Measurements from ENCODE around the gene BMP10.

BMP10 gene

GRCh38 chr2:68853035-68853434 lies 18.2 kb downstream of the BMP10 start:
- no peak overlapping the region for H3K4me3 ChIP-seq (ENCODE audit: low read length)
- no peak for TF ChIP-seq CTCF (conservative IDR thresholded peaks at IDR 0.05; ENCODE audit: low read length)
- DNase-seq (ENCODE audit: low read depth), result peak; percentile 22

GRCh38 chr2:68850524-68850923 lies 20.7 kb downstream of the BMP10 start:
- TF ChIP-seq CTCF (conservative IDR thresholded peaks at IDR 0.05; ENCODE audit: low read length), result no peak
- no peak for DNase-seq (ENCODE audit: low read depth)
- no peak overlapping the region for H3K4me3 ChIP-seq (ENCODE audit: low read length)

- no peak for DNase-seq (ENCODE audit: low read depth)
- TF ChIP-seq CTCF (conservative IDR thresholded peaks at IDR 0.05; ENCODE audit: low read length), result no peak
- no peak overlapping the region for H3K4me3 ChIP-seq (ENCODE audit: low read length)
These were observed 21.6 kb downstream of the BMP10 start for GRCh38 chr2:68849579-68850030.

GRCh38 chr2:68847751-68848150 lies 23.4 kb downstream of the BMP10 start:
- no peak for DNase-seq (ENCODE audit: low read depth)

GRCh38 chr2:68846091-68846490 lies 25.1 kb downstream of the BMP10 start:
- DNase-seq (ENCODE audit: low read depth), result no peak
- no peak for TF ChIP-seq CTCF (conservative IDR thresholded peaks at IDR 0.05; ENCODE audit: low read length)
- no peak overlapping the region for H3K4me3 ChIP-seq (ENCODE audit: low read length)

More at GRCh38 chr2:68847751-68848150, 23.4 kb downstream of the BMP10 start:
- H3K4me3 ChIP-seq (ENCODE audit: low read length), result no peak overlapping the region
- TF ChIP-seq CTCF (conservative IDR thresholded peaks at IDR 0.05; ENCODE audit: low read length), result no peak

- DNase-seq (ENCODE audit: low read depth), result no peak
- H3K4me3 ChIP-seq (ENCODE audit: low read length), result no peak overlapping the region
- no peak for TF ChIP-seq CTCF (conservative IDR thresholded peaks at IDR 0.05; ENCODE audit: low read length)
These were observed 26.2 kb downstream of the BMP10 start for GRCh38 chr2:68845043-68845442.

GRCh38 chr2:68839260-68839833 lies 31.9 kb downstream of the BMP10 start:
- peak; percentile 57 for TF ChIP-seq CTCF (conservative IDR thresholded peaks at IDR 0.05; ENCODE audit: low read length)
- DNase-seq (ENCODE audit: low read depth), result no peak

More at GRCh38 chr2:68839260-68839833, 31.9 kb downstream of the BMP10 start:
- no peak overlapping the region for H3K4me3 ChIP-seq (ENCODE audit: low read length)
